ENCODE data around the gene ADA. TPM values are rescaled to one million over a fixed set of nuclear protein-coding genes. Genes with fewer than 3 reads are reported as not detected.

The ADA gene
- total and polyA plus RNA-seq, 2 of the 4 experiments (the other 2 are of a cell fraction): 8.1 to 11.0 TPM

GRCh38 chr20:44584162-44584561 lies 67.3 kb downstream of the ADA start (continued):
- TF ChIP-seq CTCF (conservative IDR thresholded peaks at IDR 0.05; ENCODE audit: low read depth, low read length): no peak

DNA sequence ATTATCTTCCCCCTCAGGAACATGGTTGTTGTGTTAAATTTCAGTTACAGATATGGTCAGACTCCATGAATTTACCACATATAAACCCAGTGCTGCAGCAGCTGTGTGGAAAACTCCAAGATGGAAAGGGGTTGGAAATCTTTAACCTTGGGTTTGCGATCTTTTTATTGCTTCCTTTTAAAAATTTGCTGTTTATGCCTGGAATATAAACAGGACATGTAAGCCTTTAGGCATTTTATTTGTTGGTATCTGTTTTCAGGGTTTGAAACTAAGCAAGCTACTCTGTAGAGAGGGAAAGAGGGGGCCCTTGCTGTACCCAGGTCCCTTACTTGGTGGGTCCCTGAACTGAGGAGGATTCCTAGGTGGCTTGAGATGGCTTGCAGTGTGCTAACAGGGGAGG lies 68.3 kb downstream of the ADA start:
- peak overlapping the region; percentile 38; the same call in 1 of the 2 replicates for H2AK5ac ChIP-seq (ENCODE audit: low read depth, low read length)
- no peak for TF ChIP-seq FOS (IDR thresholded peaks at IDR 0.05; ENCODE audit: low read depth, low read length)
- TF ChIP-seq MAZ (IDR thresholded peaks at IDR 0.05; ENCODE audit: borderline replicate concordance, low read depth, low read length): no peak
- no peak for TF ChIP-seq RFX5 (IDR thresholded peaks at IDR 0.05; ENCODE audit: low read depth, low read length)
- TF ChIP-seq POLR2A (IDR thresholded peaks at IDR 0.05; ENCODE audit: low read depth, low read length): no peak
- TF ChIP-seq CEBPB (IDR thresholded peaks at IDR 0.05; ENCODE audit: low read depth, low read length): no peak
- TF ChIP-seq RAD21 (IDR thresholded peaks at IDR 0.05; ENCODE audit: low read length): no peak
- TF ChIP-seq ELK1 (IDR thresholded peaks at IDR 0.05; ENCODE audit: borderline replicate concordance, low read depth, low read length): no peak
- no peak for TF ChIP-seq BHLHE40 (IDR thresholded peaks at IDR 0.05; ENCODE audit: low read depth, low read length)
- no peak for TF ChIP-seq SMC3 (IDR thresholded peaks at IDR 0.05; ENCODE audit: low read depth, low read length)
- no peak for TF ChIP-seq CTCF (conservative IDR thresholded peaks at IDR 0.05; ENCODE audit: low read depth, low read length)
- TF ChIP-seq MXI1 (IDR thresholded peaks at IDR 0.05; ENCODE audit: borderline replicate concordance, low read depth, low read length): no peak

More for the DNA sequence above, 68.3 kb downstream of the ADA start:
- Histone ChIP-seq H3K4me1 (ENCODE audit: control insufficient read depth, insufficient read depth, low read length) (peaks cover 28% of the 10 kb centered on the region), H4K8ac (ENCODE audit: low read depth in 2 of 2, low read length in 2 of 2) (peak overlapping the region in 1 of 2 experiments; percentile 25; a peak in 3 of 4 replicates), H4K20me1 (ENCODE audit: insufficient read depth, low read length) (peaks cover 3% of the 10 kb centered on the region; the same call in 1 of the 2 replicates), H3K4me2 (ENCODE audit: low read depth, low read length) (peak overlapping the region; percentile 79), H2BK120ac (ENCODE audit: low read depth, low read length) (peak overlapping the region; percentile 77), H3K9me1 (ENCODE audit: insufficient read depth, low read length) (peaks cover 28% of the 10 kb centered on the region), H3K14ac (replicated peaks; ENCODE audit: low read depth, low read length) (peak overlapping the region; percentile 48), H3K56ac (ENCODE audit: extremely low read depth, insufficient read depth, low read length) (peak overlapping the region; percentile 18), H3K4ac (ENCODE audit: low read depth, low read length) (peak overlapping the region; percentile 64), H3K18ac (ENCODE audit: low read depth, low read length) (peak overlapping the region; percentile 96), H2BK20ac (ENCODE audit: low read depth, low read length) (peak overlapping the region; percentile 53; the same call in 1 of the 2 replicates), H3K36me3 (ENCODE audit: control insufficient read depth, insufficient read depth, low read length) (no peaks in the 10 kb centered on the region), H3K27me3 (ENCODE audit: control insufficient read depth, insufficient read depth, low read length) (no peaks in the 10 kb centered on the region), H2BK15ac (ENCODE audit: low read depth, low read length) (peak overlapping the region; percentile 38; the same call in 1 of the 3 replicates), H2AK9ac (replicated peaks; ENCODE audit: low read depth, low read length, poor library complexity) (peak overlapping the region; percentile 21), H3K9ac (ENCODE audit: low read depth, low read length) (peak overlapping the region; percentile 82), H3K79me1 (ENCODE audit: low read depth in 1 of 2, low read length in 2 of 2) (peaks cover 16 to 66% of the 10 kb centered on the region in 2 experiments; a peak in 3 of 4 replicates), H2AFZ (replicated peaks; ENCODE audit: low read length, poor library complexity) (no peak overlapping the region), H3K27ac (ENCODE audit: insufficient read depth, low read length) (peak overlapping the region; percentile 80; the same call in 1 of the 2 replicates), H3K23ac (ENCODE audit: low read depth, low read length) (peak overlapping the region; percentile 70), H4K5ac (ENCODE audit: low read depth, low read length) (peak overlapping the region; percentile 94), H2BK5ac (ENCODE audit: low read depth, low read length, poor library complexity, severe bottlenecking) (peak overlapping the region; percentile 53), H3K9me3 (ENCODE audit: control insufficient read depth, insufficient read depth, low read length) (no peaks in the 10 kb centered on the region), H4K91ac (ENCODE audit: insufficient read depth, low read depth, low read length) (peak overlapping the region; percentile 26; the same call in 1 of the 2 replicates), H3K4me3 (ENCODE audit: insufficient read depth, low read depth, low read length) (peak overlapping the region; percentile 50)
- WGBS, 2 experiments (ENCODE audit: extremely low coverage in 2 of 2, insufficient read length in 1 of 2): no CpG with 5 or more reads among the region's 1 CpG
- ChIA-PET POLR2A (ENCODE audit: unreplicated experiment) (interaction anchor here (0.7 to 1.0 kb wide), 2 partner anchors 10 to 19 kb away, joined by 3 read pairs; no protein-coding TSS in a partner anchor), CTCF (interaction anchor here (0.9 to 1.2 kb wide), 3 partner anchors 15 to 61 kb away, joined by 3 read pairs; no protein-coding TSS in a partner anchor)
- DNase-seq (peak; percentile 37), ATAC-seq (ENCODE audit: low read depth) (peak; percentile 19)
- no TSS peak for BruUV-seq (replicated peaks)
- in situ Hi-C loops (cut with MboI; ENCODE audit: low sequenced_read_pairs) (no loop called here), intact Hi-C loops (cut with micrococcal nuclease) (no loop called here), dilution Hi-C loops (cut with HindIII; ENCODE audit: low sequenced_read_pairs, unreplicated experiment) (no loop called here)
